OCI-LY1 (cell line): ENCODE data around the gene IQGAP2.

ENCODE experiments used
- H2AFZ ChIP-seq: fragments of 200-600 bp; sonication (generic), shearing (Covaris generic); 2 replicates; pipeline ENCODE4 v1.6.0; 2014; ENCODE audit warnings: antibody characterized with exemption, mild to moderate bottlenecking, low read length
- H3F3A ChIP-seq: fragments of 200-600 bp; sonication (generic), shearing (Covaris generic); 2 replicates; pipeline ENCODE4 v1.6.0; 2014; ENCODE audit warnings: mild to moderate bottlenecking, antibody characterized with exemption, low read length, moderate library complexity; ENCODE audit not compliant: insufficient read depth
- H3K27ac ChIP-seq: fragments of 200-600 bp; sonication (generic); 2 replicates; pipeline ENCODE4 v1.5.1; 2014; ENCODE audit warnings: low read length, mixed run types, mild to moderate bottlenecking, low read depth; ENCODE audit not compliant: poor library complexity, severe bottlenecking
- H3K27me3 ChIP-seq: fragments of 200-600 bp; sonication (generic); 2 replicates; pipeline ENCODE4 v1.6.0; 2014; ENCODE audit warnings: antibody characterized with exemption, mild to moderate bottlenecking, low read length, moderate library complexity; ENCODE audit not compliant: insufficient read depth
- H3K36me3 ChIP-seq: fragments of 200-600 bp; sonication (generic); 2 replicates; pipeline ENCODE4 v1.6.1; 2014; ENCODE audit warnings: mild to moderate bottlenecking, antibody characterized with exemption, low read length, moderate library complexity, mixed read lengths; ENCODE audit not compliant: insufficient read depth
- H3K4me1 ChIP-seq: fragments of 200-600 bp; sonication (generic); 2 replicates; pipeline ENCODE4 v1.5.1; 2014; ENCODE audit warnings: mild to moderate bottlenecking, low read length, moderate library complexity; ENCODE audit not compliant: insufficient read depth, severe bottlenecking
- H3K4me2 ChIP-seq: fragments of 200-600 bp; sonication (generic), shearing (Covaris generic); 2 replicates; pipeline ENCODE4 v1.6.1; 2014; ENCODE audit warnings: low read length
- H3K4me3 ChIP-seq: fragments of 200-600 bp; sonication (generic); 2 replicates; pipeline ENCODE4 v1.5.1; 2014; ENCODE audit warnings: low read length, low read depth, mild to moderate bottlenecking, mixed read lengths; ENCODE audit not compliant: poor library complexity, severe bottlenecking
- H3K79me2 ChIP-seq: fragments of 200-600 bp; shearing (Covaris generic); 2 replicates; pipeline ENCODE4 v1.6.1; 2016; ENCODE audit warnings: mixed run types, low read length, mixed read lengths; ENCODE audit not compliant: insufficient read depth
- H3K9ac ChIP-seq: fragments of 200-600 bp; sonication (generic), shearing (Covaris generic); 2 replicates; pipeline ENCODE4 v1.6.1; 2014; ENCODE audit warnings: mild to moderate bottlenecking, low read length, mixed read lengths
- H3K9me2 ChIP-seq: fragments of 200-600 bp; sonication (generic), shearing (Covaris generic); 2 replicates; pipeline ENCODE4 v1.6.1; 2014; ENCODE audit warnings: low read depth, mild to moderate bottlenecking, low read length, mixed read lengths
- H3K9me3 ChIP-seq: fragments of 200-600 bp; shearing (Covaris generic); 2 replicates; pipeline ENCODE4 v1.6.1; 2014; ENCODE audit warnings: low read length, mixed read lengths
- H4K20me1 ChIP-seq: fragments of 200-600 bp; sonication (generic), shearing (Covaris generic); 2 replicates; pipeline ENCODE4 v1.6.0; 2016; ENCODE audit warnings: mild to moderate bottlenecking, low read length; ENCODE audit not compliant: insufficient read depth
- CTCF ChIP-seq: fragments of 200-600 bp; sonication (generic), shearing (Covaris generic); IDR thresholded peaks from 2 replicates; pipeline ENCODE4 v1.5.1; 2017; ENCODE audit warnings: mild to moderate bottlenecking, antibody characterized with exemption, low read length, moderate library complexity, mixed read lengths
- EZH2 ChIP-seq: fragments of 200-600 bp; sonication (generic), shearing (Covaris generic); IDR thresholded peaks from 2 replicates; pipeline ENCODE4 v1.8.0; 2017; ENCODE audit warnings: borderline replicate concordance, mixed run types, mild to moderate bottlenecking, antibody characterized with exemption, low read length, moderate library complexity, mixed read lengths

The IQGAP2 gene

GRCh38 chr5:76451031-76451701 is 48.1 kb downstream of the IQGAP2 start:
- Histone ChIP-seq H3K27ac (no peak overlapping the region), H3K9ac (no peak overlapping the region), H3K4me2 (no peak overlapping the region), H3K9me2 (no peaks in the 10 kb centered on the region), H3K79me2 (no peaks in the 10 kb centered on the region), H2AFZ (no peak overlapping the region), H3K9me3 (no peaks in the 10 kb centered on the region), H3K36me3 (no peaks in the 10 kb centered on the region), H4K20me1 (no peaks in the 10 kb centered on the region), H3K4me1 (peaks cover 7% of the 10 kb centered on the region), H3K4me3 (no peak overlapping the region), H3F3A (no peaks in the 10 kb centered on the region), H3K27me3 (no peaks in the 10 kb centered on the region)
- TF ChIP-seq EZH2, result no peak

- no peaks in the 10 kb centered on the region for H3K36me3 ChIP-seq
- H3K27ac ChIP-seq, result no peak overlapping the region
- TF ChIP-seq CTCF, result no peak
- TF ChIP-seq EZH2, result no peak
- no peaks in the 10 kb centered on the region for H3K9me3 ChIP-seq
- no peaks in the 10 kb centered on the region for H3K27me3 ChIP-seq
- H2AFZ ChIP-seq, result no peak overlapping the region
- no peak overlapping the region for H3K9ac ChIP-seq
- H3K4me2 ChIP-seq, result no peak overlapping the region
- H3K79me2 ChIP-seq, result no peaks in the 10 kb centered on the region
- no peaks in the 10 kb centered on the region for H3K9me2 ChIP-seq
- H4K20me1 ChIP-seq, result no peaks in the 10 kb centered on the region
- H3K4me3 ChIP-seq, result no peak overlapping the region
- no peaks in the 10 kb centered on the region for H3F3A ChIP-seq
- H3K4me1 ChIP-seq, result peaks cover 7% of the 10 kb centered on the region
Measured at GRCh38 chr5:76455531-76456133, 52.5 kb downstream of the IQGAP2 start.

GRCh38 chr5:76456258-76456657 is 53.2 kb downstream of the IQGAP2 start:
- Histone ChIP-seq H3K9me2 (no peaks in the 10 kb centered on the region), H3K9ac (no peak overlapping the region), H3K79me2 (no peaks in the 10 kb centered on the region), H2AFZ (no peak overlapping the region), H3K36me3 (no peaks in the 10 kb centered on the region), H3F3A (no peaks in the 10 kb centered on the region), H3K4me3 (no peak overlapping the region), H4K20me1 (no peaks in the 10 kb centered on the region), H3K4me1 (peaks cover under 1% of the 10 kb centered on the region), H3K27ac (no peak overlapping the region), H3K4me2 (no peak overlapping the region), H3K9me3 (no peaks in the 10 kb centered on the region), H3K27me3 (no peaks in the 10 kb centered on the region)
- TF ChIP-seq CTCF, result no peak
- TF ChIP-seq EZH2, result no peak
